Calu3 (cell line): ENCODE measurements around the gene PRR19. TPM values are rescaled to one million over a fixed set of nuclear protein-coding genes. Genes with fewer than 3 reads are reported as not detected.

Experiments
- BruUV-seq: library from RNA; stranded (reverse); fragments of 400-500 nt; replicated peaks from 2 replicates; lab custom pipeline; 2021; lab: Mats Ljungman, UMichigan
- CTCF ChIA-PET: fragments of 300-600 bp; sonication (Branson Sonifier 250); formaldehyde crosslinking; loops from one replicate; lab custom pipeline; 2022; ENCODE audit warnings: antibody characterized with exemption; lab: Charles Lee
- DNase-seq: peaks from one replicate; pipeline ENCODE4 v3.0.0; 2022
- H3K27ac Mint-ChIP-seq: one replicate; pipeline ENCODE4 v1.8.0; 2022; ENCODE audit warnings: mixed read lengths; ENCODE audit not compliant: unreplicated experiment
- H3K27me3 Mint-ChIP-seq: one replicate; pipeline ENCODE4 v1.8.0; 2022; ENCODE audit warnings: mixed read lengths; ENCODE audit not compliant: unreplicated experiment
- H3K36me3 Mint-ChIP-seq: one replicate; pipeline ENCODE4 v1.8.0; 2022; ENCODE audit warnings: mild to moderate bottlenecking, moderate library complexity, mixed read lengths; ENCODE audit not compliant: insufficient read depth, unreplicated experiment
- H3K4me1 Mint-ChIP-seq: one replicate; pipeline ENCODE4 v1.8.0; 2022; ENCODE audit warnings: mild to moderate bottlenecking, low read depth, mixed read lengths; ENCODE audit not compliant: unreplicated experiment
- H3K4me3 Mint-ChIP-seq: one replicate; pipeline ENCODE4 v1.8.0; 2022; ENCODE audit warnings: mild to moderate bottlenecking, low read depth, moderate library complexity, mixed read lengths; ENCODE audit not compliant: unreplicated experiment
- H3K9me3 Mint-ChIP-seq: one replicate; pipeline ENCODE4 v1.8.0; 2022; ENCODE audit warnings: low read depth, mixed read lengths; ENCODE audit not compliant: unreplicated experiment
- intact Hi-C: fragments of 100-400 bp; cut with micrococcal nuclease; formaldehyde crosslinking; loops from one replicate; pipeline ENCODE4 v1.10.0; 2022; ENCODE audit not compliant: unreplicated experiment
- total RNA-seq: library from RNA; stranded (reverse); gene quantifications from 2 replicates; pipeline ENCODE4 v1.2.3, GENCODE V29; 2022
- TF ChIP-seq, protein P1 (sequence below): fragments of 200-600 bp; IDR thresholded peaks from one replicate; pipeline ENCODE4 v1.8.0; 2022; ENCODE audit warnings: antibody characterized with exemption; ENCODE audit not compliant: unreplicated experiment

The PRR19 gene
- total RNA-seq, 1 experiment from 2014 or later = 2.4 TPM

- H3K27me3 Mint-ChIP-seq = no peaks in the 10 kb centered on the region
- H3K4me1 Mint-ChIP-seq = peaks cover 37% of the 10 kb centered on the region
- BruUV-seq = TSS peak; percentile 54
- H3K36me3 Mint-ChIP-seq = peaks cover 40% of the 10 kb centered on the region
- intact Hi-C loops = loop anchor here (1.0 to 10.0 kb wide), 2 partner anchors 37 to 155 kb away; no protein-coding TSS in a partner anchor
- peak overlapping the region; percentile 90 for H3K27ac Mint-ChIP-seq
- peak; percentile 94 for DNase-seq
- TF ChIP-seq, protein P1, sequence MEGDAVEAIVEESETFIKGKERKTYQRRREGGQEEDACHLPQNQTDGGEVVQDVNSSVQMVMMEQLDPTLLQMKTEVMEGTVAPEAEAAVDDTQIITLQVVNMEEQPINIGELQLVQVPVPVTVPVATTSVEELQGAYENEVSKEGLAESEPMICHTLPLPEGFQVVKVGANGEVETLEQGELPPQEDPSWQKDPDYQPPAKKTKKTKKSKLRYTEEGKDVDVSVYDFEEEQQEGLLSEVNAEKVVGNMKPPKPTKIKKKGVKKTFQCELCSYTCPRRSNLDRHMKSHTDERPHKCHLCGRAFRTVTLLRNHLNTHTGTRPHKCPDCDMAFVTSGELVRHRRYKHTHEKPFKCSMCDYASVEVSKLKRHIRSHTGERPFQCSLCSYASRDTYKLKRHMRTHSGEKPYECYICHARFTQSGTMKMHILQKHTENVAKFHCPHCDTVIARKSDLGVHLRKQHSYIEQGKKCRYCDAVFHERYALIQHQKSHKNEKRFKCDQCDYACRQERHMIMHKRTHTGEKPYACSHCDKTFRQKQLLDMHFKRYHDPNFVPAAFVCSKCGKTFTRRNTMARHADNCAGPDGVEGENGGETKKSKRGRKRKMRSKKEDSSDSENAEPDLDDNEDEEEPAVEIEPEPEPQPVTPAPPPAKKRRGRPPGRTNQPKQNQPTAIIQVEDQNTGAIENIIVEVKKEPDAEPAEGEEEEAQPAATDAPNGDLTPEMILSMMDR = peak; percentile 96
- no peak overlapping the region for H3K4me3 Mint-ChIP-seq
- CTCF ChIA-PET = interaction anchor here (0.6 to 3.0 kb wide), 7 partner anchors 11 to 289 kb away, joined by 3 to 25 read pairs (median 6); partner anchors contain the start of genes CIC, PAFAH1B3 and PRR19
- no peaks in the 10 kb centered on the region for H3K9me3 Mint-ChIP-seq
Measured at GRCh38 chr19:42279902-42280814, 21.8 kb upstream of the PRR19 start.

DNA sequence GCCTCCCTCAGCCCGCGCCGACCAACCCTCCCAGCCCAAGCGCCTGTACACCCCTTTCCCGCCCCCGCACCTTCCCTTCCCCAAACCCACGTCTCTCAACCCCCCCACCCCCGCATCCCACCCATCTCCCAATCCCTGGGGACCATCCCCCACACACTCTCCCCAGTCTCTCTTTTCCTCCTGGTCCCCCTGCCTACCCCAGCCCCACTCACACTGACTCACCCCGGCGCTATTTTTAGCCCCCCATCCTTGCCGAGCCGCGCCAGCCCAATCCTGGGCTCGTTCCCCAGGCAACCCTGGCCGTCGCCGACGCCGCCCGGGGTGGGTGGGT is 21.2 kb upstream of the PRR19 start:
- Mint-ChIP-seq H3K4me1 (peaks cover 39% of the 10 kb centered on the region), H3K27ac (no peak overlapping the region), H3K27me3 (no peaks in the 10 kb centered on the region), H3K36me3 (peaks cover 46% of the 10 kb centered on the region), H3K9me3 (no peaks in the 10 kb centered on the region), H3K4me3 (no peak overlapping the region)
- intact Hi-C loops = loop anchor here (1.0 to 10.0 kb wide), 2 partner anchors 37 to 156 kb away; no protein-coding TSS in a partner anchor
- CTCF ChIA-PET = interaction anchor here (3.0 kb wide), 1 partner anchor 37 kb away, joined by 25 read pairs; no protein-coding TSS in a partner anchor
- BruUV-seq = no TSS peak
- TF ChIP-seq, protein P1 = no peak
- no peak for DNase-seq

GRCh38 chr19:42281146-42281826 is 20.6 kb upstream of the PRR19 start:
- Mint-ChIP-seq H3K27ac (peak overlapping the region; percentile 53), H3K27me3 (no peaks in the 10 kb centered on the region), H3K4me1 (peaks cover 34% of the 10 kb centered on the region), H3K4me3 (no peak overlapping the region), H3K9me3 (no peaks in the 10 kb centered on the region), H3K36me3 (peaks cover 51% of the 10 kb centered on the region)
- intact Hi-C loops = loop anchor here (10.0 kb wide), 1 partner anchor 156 kb away; no protein-coding TSS in a partner anchor
- BruUV-seq = no TSS peak
- TF ChIP-seq, protein P1 = no peak
- CTCF ChIA-PET = interaction anchor here (3.0 kb wide), 1 partner anchor 37 kb away, joined by 25 read pairs; no protein-coding TSS in a partner anchor
- DNase-seq = peak; percentile 41
